Islet of Langerhans (tissue), 1 donor: Measurements from ENCODE around the gene ATG13.

Source experiments
- FAIRE-seq: peaks from one replicate; lab custom pipeline; 2011; peaks lifted over from hg19 to GRCh38; lab: Jason Lieb, UNC

ATG13 gene

DNA sequence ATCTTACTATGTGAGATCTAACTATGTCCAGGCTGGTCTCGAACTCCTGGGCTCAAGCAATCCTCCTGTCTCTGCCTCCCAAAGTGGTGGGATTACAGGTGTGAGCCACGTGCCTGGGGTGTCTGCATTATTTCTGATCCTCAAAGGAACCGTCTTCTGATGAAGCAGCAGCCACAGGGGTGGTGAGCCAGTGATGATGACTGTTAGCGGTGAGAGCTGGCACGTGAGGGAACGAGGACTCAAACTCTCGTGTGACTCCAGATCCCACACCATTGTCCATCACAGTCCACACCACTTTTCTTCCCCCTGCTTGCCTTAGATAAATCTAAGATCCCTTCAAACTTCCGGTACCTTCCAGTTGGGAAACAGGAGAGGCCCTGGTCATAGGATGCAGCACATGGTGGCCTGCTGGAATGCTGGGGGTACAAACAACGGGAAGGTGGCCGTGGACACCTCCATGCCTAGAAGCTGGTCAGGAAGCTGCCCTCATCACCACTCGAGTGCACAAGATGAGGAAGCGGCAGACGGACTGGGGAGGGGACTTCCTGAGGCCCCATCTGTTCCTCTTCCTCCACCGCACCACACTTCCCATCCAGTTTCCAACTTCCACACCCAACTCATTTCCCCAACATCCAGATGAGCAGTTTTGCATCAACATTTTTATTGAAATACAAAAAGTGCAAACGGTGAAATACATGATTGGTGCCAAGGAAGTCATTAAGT lies 59.2 kb downstream of the ATG13 start:
- no peak for FAIRE-seq

DNA sequence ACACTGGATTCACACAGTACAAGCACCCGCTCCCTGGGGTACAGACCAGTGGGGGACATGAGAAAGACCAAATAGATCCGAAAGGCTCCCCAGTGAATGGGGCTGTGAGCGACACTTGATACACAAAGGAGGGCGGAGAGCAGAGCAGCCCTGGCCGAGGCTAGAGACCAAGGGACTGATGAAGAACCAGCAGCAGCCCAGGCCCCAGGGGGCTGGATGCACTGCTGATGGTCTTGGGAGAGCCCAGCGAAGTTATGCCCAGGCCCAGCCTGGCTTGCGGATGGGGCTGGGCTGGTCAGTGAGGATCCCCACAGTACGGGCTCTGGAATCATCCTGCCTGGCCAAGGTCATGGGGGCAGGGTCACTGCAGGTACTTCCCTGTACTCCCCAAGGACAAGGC lies 59.8 kb downstream of the ATG13 start:
- no peak for FAIRE-seq

DNA sequence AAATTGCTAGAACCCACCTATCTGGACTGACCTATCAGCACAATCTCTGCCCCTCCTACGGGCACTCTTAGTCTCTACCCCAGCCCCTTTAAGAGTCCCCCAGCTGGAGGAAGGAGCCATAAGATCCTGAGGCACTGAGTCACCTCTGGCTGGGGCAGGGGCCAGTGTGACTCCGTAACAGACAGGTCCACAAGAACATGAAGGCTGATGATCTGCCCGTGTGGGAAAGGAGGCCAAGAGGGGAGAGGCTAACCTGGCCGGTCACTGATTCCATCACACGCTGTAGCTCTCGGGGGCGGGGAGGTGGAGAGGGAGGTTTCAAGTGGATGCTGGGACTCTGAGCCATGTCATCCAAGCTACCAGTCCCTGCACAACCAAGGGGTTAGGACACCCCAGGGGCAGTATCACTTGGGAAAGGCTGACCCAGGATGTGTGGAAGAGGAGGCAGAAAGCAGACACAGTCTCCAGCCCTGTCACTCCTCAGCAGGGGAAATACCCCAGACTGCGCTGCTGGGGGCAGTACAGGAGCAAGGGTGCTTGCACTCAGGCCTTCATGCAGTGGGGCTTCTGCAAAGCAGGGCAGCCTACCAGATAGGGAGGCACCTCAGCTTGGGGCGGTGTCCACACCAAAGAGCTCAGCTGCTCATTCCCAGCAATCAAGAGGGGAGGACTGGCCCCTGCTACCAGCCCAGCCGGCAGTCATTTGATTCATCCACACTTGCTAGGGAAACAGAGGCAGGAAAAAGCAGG lies 60.8 kb downstream of the ATG13 start:
- no peak for FAIRE-seq

DNA sequence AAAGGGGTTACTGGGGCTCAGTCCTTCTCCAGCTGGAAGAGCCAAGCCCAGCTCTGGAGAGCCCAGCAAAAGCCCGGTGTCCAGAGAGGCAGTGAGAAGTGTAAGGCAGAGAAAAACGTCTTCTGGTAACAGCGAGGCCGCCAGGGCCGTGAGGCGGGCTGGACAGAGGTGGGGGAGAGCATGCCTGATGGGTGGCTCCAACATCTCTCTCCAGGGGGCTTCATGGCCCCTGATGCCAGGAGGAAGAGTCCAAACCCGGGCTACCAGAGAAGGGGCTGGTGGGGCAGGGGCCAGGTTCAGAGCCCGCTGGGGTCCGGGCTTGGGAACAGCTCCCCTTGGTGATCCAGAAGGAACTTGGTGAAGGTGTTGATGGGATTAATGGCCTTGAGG lies 61.4 kb downstream of the ATG13 start:
- FAIRE-seq, result no peak

DNA sequence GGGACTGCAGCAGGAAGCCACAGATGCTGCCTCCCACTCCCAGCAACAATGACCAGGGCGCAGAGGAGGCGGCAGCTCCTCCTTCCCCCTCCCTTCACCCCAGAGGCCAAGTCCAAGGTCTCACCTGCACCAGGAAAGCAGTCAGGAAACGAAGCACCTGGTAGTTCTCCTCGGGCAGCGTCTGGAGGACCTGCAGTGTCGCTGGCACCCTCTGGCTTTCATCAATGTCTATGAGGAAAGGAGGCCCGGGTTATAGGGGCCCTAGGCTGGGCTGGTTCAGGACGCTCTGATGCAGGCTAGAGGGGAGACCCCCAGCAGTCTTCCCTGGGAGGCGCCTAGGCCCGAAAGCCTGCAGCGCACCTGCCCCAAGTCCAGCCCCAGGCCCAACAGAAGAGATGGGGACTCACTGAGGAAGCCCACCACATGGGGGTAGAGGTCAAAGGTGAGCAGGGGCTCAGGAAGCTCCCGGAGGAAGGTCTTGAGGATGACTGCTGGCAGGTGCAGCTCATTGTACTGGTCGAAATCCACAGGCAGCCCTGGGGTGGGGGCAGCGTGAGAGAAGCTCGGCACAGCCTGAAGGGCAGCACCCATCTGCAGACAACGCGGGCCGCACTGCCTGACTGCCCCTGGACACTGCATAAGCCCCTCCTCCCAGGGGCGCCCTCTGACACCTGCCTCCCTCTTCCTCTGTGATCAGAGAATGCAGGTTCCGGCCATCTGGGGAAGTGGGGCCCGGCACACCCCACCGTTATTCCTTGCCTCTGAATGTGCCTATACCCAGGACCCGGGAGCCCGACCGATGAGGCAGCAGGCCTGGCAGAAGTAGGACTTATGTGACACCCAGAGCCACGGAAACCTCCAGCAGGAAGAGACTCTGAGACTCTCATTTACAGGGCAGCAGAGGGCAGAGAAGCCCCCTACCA lies 62.1 kb downstream of the ATG13 start:
- FAIRE-seq, result no peak

DNA sequence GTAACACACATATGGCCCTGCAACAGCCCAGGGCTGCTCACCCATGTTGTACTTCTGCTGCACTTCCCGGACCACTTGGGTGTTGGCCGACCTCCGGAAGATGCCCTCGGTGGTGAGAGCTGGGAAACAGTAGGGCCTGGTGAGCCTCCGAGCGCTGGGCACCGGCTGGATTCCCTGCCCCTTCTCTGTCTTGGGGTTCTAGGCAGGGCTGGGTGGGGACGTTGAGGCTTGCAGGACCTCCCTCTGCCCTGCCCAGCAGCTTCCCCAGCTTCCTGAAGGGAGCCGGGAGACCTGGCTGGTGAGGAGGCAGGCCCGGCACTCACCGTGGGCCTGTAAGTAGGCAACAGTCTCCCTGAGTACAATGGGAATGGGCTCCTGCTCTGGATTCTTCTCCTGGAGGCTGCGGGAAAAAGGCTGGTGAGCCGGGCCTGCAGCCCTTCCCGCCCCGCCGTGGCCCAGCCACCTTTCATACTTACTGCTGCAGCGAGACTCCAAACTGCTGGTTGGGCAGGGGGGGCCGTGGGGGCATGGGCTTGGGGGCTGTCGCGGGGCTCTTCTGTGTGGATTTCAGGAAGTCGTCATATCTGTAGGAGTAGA lies 62.9 kb downstream of the ATG13 start:
- FAIRE-seq, result no peak

DNA sequence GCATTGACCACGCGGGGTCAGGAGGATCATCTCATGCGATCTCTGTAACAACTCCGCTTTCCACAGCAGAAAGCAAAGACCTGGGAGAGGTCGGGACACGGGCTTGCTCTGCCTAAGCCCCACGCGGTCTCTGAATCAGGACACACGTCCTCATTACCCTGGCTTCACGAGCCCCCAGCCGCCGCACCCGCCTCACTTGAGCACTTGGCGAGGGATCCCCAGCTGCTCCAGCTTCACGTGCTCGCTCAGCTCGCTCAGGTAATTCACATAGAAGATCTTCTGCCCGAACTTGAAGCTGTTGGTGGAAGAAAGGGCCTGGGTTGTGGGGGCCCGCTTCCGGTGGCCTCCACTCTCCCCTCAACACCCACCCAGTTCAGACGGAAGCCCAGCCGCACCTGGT lies 63.5 kb downstream of the ATG13 start:
- no peak for FAIRE-seq

DNA sequence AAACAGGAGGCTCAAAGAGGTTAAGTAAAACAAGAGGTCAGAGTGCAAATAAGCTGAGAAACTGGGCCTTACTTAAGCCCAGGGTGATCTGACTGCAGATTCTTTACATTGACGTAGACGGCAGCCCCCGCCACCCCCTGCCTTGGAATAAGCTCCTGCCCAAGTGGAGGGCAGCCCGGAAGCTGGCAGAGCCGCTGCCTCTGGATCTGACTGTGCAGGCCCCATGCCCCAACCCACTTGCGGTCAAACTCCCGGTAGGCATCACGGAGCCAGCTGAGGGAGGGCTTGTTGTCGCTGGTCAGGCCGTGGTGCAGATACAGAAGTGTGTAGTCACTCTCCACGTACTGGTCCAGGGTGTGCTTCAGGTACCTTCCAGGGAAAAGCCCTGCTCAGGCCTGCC lies 64.5 kb downstream of the ATG13 start:
- FAIRE-seq, result no peak

DNA sequence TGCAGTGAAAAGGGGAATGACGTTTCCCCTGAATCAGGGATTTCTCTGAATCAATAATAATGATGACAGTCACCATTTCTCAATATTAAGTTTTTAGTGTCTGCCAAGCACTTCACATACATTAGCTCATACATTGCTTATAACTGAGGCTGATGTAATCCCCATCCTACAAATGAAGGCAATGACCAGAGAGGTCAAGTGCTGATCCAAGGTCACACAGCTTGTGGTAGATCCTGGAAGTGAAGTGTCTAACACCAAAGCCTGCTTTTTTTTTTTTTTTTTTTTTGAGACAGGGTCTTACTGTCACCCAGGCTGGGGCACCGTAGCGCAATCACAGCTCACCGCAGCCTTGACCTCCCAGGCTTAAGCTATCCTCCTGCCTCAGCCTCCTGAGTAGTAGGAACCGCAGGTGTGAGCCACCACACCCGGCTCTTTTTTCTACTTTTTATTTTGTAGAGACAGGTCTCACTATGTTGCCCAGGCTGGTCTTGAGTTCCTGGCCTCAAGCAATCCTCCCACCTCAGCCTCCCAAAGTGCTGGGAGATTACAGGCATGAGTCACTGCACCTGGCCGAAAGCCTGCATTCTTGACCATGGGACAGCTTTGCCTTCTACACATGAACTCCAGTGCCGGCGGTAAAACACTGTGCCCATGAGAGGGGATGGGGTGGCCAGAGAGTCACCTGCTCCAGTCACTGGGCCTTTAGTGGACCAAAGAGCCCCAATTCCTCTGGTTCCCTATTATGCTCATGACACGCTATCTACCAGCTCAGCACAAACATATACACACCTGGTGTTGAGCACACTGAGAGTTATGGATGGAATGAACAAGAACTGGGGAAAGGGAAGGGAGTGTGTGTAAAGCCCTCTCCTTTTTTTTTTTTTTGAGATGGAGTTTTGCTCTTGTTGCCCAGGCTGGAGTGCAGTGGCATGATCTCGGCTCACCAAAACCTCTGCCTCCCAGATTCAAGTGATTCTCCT lies 65.7 kb downstream of the ATG13 start:
- FAIRE-seq, result no peak

DNA sequence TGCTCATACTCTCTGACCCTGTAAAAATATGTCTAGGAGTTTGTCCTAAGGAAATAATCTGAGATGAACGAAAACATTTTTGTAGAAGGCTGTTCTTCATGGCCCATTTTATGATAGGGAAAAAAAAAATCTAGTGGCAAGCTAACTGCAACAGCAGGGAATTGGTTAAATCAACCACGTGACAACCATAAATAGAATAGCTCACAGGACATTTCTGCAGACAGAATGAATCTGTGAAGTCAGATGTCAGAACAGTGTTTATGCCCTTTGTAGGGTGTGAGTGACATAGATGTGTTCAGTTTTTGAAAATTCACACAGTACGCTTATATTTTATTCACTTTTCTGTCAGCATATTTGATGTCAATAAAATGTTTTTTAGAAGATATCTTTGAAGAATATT lies 67.0 kb downstream of the ATG13 start:
- FAIRE-seq, result no peak

DNA sequence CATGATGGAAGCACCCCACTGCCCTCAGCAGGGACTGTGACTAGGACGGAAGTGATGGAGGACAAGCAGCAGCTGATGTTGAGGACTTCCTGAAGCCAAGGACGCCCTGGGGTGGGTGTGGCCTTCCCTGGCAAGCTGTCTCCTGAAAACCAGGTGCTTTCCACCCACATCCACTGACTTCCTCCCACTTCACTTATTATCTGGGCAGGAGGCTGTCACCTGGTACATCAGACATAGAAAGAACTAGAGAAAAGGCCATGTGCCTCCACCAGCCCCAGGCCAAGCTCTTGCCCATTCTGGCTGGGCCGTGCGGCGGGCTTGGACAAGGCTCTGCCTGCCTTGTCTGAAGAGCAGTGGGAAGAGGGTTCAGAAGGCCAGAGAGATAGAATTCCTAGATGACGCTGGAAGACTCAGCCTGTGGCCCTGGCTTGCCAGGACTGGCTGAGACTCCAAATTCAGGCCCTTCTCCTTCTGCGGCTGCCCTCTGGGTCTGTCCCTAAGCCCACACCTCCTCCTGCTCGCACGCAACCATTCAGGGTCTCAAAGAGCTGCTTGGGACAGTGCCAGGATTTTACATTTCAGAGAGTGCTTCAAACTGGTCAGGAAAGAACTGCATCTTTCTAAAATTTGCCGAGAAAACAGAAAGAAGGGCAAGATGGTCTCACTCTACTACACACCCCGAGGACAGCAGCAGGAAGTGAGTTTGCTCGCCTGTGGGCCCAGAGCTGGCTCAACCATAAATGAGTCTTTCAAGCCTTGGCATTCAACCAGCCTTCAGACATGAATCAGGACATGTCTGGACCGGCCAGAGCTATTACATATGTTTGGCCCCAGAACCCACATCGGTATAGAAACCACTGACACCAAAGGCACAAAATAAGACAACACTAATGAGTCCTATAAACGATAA lies 69.8 kb downstream of the ATG13 start:
- FAIRE-seq, result no peak

DNA sequence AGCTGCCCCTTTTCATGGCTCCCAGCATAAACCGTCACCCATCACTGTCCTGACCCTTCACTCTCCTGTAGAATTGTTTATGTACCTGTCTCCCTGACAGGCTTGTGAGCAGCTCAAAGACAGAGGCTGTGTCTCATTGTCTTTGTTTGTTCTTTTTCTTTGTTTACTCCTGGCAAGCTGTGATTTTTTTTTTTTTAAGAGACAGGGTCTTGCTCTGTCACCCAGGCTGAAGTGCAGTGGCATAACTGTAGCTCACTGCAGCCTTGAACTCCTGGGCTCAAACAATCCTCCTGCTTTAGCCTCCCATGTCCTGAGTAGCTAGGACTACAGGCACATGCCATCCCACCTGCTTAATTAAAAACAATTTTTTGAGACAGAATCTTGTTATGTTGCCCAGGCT lies 73.3 kb downstream of the ATG13 start:
- no peak for FAIRE-seq

DNA sequence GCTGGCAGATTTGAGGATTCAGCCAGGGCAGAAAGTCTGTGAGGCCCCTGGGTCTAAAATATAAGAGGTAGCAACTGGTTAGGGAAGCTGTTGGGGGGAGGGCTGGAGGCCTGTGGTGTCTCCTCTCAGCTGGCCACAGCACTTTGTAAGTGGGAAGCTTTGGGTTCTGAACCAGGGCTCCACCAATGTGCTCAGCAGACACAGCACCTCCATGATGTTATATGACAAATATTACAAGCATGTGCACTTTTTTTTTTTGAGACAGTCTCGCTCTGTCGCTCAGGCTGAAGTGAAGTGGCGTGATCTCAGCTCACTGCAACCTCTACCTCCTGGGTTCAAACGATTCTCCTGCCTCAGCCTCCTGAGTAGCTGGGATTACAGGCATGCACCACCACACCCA lies 75.1 kb downstream of the ATG13 start:
- FAIRE-seq, result no peak

DNA sequence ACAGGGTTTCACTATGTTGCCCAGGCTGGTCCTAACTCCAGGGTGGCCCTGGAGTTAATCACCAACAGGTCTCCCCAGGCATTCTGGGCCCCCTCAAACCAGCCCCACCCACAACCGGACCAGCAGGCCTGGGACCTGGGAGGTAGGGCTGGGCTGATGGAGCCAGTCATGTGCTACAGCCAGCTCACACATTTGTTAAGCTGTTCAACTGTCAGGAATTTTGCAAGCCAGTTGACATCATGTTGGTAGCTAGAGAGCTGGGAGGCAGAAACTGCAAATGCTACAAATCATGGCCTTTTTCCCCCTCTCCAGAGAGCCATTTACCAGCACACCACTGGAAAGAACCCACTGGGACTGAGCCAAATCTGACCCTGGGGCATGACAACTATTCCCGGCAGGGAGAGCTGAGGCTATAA lies 76.3 kb downstream of the ATG13 start:
- FAIRE-seq, result no peak

DNA sequence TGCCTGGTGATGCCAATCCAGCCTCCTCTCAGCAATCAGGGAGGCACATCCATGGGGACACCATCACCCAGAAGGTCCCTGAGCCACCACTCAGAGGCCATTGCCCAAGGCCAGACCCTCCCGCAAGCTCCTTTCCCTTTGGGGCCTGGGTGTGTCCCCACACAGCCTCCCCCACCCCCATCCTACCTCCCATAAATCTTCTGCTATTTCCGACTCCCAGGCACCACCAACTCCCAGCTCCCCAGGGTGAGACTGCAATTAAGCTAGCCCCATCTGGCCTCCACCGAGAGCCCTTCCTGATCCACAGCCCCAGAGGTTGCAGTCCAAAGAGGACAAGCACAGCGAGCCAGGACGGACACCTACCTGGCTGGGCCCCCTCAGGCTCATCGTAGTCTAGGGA lies 76.7 kb downstream of the ATG13 start:
- no peak for FAIRE-seq

DNA sequence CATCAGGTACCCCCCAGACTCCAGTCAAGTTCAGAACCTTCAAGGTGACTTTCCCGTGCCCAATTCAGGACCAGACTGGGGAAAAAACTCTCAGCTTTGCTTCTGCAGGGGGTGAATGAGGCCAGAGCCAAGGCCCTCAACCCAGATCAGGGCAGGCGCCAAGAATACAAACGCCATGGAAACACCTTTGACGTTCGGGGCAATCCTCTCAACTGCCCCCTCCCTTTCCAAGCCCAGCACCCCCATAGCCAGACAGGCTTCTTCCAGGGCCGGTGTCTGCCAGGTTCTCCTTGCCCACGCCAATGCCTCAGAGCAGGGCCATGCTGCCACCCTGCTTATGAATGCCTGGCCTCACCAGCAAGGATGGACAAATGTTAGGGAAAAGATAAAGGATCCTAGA lies 77.3 kb downstream of the ATG13 start:
- no peak for FAIRE-seq

DNA sequence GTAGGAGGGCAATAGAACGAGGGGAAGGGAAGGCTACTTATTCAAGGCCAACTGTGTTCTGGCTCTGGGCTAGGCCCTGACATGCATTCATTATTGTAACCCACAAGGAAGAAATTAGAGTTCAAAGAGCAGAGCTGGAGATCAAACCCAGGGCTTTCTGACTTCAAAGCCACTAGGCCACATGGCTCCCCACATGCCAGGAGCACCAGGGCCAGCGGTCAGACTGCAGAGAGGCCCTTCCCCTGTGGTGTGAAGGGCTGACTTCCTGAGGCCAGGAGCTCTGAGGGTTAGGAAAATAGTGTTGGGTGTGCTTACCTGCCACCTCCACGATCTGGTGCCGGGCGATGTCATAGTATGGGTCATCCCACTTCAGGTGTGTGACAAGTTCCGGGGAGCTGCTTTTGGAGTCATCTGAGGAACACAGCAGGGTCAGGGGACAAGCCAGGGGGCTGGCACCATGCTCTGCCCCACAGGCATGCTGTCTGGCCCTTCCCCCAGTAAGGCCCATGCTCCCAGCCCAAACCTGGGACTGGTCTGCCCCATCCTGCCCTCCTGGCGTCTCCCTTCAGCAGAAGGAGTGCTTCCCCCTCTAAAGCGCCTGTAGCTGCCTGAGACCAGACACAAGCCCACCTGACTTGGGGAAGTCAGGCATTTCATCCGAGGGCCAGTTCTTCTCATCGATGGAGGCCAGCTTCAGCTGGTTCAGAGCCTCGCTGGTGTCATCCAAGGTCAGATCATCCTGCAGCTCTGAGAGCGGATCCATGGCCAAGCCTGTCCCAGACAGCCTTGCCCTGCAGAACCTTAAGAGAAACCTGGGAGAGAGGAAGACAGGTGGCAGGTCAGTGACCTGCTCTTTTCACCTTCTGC lies 78.2 kb downstream of the ATG13 start:
- FAIRE-seq, result no peak

DNA sequence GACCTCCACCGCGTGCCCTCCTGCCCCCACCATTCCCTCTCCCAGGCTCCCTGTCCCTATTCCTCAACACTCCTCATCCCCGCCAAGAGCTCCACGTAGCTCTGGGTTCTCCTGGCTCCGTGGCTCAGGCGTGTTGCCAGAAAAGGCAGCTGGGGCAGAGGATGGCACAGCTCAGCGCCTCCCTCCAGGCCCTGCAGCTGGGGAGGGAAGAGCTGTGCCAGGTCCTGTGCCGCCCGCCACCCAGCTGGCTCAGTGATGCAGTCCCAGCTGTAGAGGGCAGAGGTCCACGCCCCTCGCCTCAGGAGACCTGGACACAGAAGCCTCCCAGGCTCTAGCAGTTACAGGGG lies 78.8 kb downstream of the ATG13 start:
- FAIRE-seq, result no peak

DNA sequence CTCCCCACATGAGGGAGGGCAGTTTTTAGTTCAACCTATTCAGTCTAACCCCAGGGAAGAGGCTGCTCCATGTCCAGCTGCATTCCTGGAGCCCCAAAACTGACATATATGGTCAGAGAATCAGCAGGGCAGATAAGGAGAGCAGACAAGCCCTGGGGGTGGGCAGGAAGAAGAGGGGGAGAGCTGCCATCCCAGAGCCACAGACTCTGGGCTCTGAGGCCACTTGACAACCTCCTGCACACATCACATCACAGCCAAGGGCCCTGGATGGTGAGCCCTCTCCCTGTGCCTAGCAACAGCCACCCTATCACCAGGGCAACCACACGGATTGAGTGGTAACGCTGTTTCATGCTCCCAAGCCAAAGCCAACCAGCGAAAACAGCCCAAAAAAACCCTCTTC lies 80.0 kb downstream of the ATG13 start:
- no peak for FAIRE-seq
